SW480 (cell line): Measurements from ENCODE around the gene MPRIP.
"Not testable (repeated sequence)": the region's sequence is repeated elsewhere in the genome, so short reads cannot be mapped to it uniquely, and the experiment has no call there.

Source experiments
- DNase-seq: peaks from one replicate; pipeline ENCODE4 v3.0.0-alpha.2; 2016; ENCODE audit warnings: low spot score

The MPRIP gene

DNA sequence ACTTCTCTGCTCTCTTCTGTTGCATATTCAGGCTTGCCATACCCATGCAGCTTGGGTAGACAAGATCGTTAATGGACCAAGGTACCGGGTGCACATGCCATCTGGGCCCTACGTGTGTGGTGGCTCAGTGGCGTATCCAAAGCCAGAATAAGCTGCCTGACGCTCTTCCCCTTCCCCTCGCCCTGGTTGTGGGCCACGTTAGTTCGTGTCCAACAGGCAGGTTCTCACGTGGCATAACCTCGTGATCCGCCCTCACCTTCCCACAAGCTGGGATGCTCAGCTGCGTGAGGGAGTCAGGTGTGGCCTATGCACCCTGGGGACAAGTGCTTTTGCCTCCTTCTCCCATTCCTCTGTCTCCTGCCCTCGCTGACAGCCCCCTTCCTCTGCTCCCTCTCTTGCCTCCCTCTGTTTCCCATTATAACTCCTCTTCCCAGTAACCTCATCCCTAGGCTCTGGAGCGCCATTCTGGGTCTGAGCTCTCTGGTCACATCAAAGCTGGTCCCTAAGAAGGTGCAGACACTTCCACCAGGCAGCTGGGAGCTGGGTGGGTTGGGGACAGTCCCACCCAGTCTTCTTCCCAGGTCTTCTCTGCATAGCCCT, 86.3 kb downstream of the MPRIP start:
- no peak for DNase-seq

DNA sequence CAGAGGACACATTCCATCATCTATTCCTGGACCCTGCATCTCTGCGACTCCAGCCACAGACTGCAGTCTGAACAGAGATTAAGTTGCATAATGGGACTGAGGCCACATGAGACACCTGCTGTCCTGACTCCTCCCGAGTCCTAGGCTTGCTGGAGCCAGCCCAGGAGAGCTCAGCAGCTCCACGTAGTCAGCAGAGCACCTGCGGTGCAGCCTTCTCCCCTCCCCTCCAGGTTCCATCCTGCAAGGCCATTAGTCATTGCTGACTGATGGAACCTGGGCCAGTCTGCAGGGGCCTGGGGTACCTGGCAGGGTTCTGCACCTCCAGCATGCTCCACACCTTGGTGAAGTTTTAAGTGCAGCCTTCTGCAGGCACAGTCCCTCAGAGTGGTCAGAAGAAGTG, 87.2 kb downstream of the MPRIP start:
- no peak for DNase-seq

DNA sequence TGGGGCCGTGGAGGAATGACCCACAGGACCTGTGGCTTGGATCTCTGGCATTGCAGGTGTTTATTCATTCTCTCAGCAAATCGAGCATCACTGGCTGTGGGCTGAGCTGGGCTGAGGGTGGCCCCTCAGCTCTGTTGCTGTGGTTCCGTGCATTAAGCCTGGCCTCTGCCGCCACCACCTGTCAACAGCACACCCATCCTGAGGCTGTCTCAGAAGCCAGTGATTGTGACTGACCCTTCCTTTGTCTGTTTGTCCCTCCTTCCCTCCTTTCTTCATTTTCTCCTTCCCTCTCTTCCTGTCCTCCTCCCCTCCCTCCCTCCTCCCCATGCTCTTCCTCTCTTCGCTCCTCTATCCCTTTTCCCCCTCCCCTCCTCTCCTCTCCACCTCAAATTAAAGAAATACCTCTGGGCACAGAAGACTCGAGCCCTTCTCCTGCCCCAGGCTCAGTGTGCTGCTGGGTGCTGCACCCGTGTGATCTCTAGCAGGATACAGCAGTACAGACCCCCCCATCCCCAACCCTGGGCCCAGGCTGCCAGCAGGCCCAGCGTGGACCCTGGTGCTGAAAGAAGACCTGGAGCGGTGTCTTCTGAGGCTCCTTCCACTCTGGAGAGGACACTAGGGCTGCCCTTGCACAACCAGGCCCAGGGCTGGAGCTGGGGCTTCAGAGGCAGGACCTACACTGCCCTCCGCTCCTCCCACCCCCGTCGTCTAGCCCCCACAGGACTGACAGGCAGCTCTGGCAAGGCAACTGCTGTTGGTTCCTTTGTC, 88.0 kb downstream of the MPRIP start:
- no peak for DNase-seq

DNA sequence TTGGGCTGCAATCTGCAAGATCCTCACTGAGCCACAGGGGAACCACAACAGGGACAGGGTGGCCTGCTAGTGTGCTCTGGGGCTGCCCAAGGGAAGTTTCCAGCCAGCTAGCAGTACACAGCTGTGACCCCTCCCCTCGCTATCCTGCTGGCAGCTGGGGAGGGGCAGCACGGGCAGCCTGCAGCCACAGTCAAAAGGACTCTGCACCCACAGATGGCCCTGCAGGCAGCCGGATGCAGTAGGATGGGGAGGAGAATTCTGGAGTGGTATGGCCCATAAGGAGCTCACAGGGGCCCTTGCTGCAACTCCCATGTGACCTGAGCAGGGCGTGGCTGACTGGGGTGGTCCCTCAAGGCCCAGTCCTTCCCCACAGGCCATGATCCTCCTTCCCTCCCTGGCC, 89.6 kb downstream of the MPRIP start:
- DNase-seq, result no peak

DNA sequence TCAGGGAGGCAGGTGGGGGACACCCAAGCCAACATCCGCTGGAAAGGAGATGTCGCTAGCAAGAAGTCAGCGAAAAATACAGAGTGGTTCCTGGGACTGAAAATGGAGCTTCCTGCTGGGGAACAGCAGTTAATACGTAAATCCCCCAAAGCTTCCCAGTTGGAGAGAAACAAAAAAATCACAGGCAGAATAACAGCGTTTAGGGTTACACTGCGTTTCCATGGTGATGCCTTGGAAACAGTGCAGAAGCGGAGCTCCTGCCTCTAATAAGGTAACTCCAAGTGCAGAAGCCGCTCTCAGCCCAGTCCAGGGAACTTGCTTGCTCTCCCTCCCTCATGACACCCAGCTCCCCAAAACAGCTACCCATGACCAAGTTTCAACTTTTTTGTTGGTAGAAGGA, 90.5 kb downstream of the MPRIP start:
- no peak for DNase-seq

DNA sequence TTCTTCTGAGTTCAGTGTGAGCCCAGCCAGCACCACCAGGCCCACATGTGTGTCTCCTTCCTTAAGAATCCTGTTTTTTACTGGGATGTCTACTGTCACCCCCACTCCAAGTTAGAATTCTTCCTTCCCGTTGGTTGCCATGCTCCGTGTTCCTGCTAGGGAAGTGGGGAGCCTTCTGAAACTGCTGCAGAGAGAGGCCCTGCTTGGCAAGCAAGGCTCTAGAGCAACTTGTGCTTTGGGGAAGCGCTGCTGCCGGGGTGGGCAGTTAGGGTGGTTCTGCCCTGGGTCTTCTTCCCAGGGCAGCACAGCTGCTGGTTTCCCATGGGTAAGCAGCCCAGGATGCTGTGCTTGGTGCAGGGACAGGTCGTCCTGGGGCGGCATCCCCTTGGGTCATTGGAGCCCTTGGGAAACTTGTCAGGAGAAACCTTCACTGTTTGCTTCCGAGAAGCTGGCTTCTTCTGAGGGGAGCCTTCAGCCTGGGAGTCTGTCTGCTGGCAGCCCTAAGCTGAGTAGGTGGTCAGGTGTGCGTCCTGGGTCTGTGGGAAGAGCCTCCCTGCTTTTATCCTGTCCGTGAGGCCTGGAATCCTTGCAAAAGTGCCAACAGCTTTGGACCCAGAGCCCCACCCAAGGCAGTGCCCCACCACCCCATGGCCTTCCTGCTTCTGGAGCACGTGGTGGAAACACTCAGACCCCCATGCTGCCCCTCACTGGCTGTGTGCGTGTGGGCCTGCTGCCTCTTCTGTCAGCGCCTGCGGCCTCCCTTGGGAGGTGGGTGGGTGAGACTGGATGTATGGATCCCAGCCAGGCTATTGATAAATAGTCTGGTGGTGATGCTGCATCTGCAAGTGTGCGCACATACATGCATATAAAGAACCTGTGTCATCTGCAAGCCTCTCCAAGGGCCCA, 92.0 kb downstream of the MPRIP start:
- DNase-seq, result no peak

DNA sequence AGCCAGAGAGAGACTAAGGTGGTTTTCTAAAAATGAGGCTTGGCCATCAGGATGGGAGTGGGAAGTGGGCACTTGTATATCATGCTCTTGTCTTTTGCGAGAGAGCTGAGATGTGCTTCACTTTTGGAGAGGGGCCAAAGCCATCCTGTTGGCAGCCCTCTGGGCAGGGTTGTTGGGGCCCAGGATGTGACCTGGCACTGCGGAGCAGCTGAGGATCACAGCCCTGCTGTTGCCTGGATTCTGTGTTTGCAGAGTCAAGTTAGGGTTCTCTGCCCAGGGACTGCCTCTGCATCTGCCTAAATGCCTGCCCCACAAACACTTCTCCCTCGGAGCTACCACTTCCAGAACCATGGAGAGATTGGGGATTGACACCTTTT, 92.7 kb downstream of the MPRIP start:
- no peak for DNase-seq

DNA sequence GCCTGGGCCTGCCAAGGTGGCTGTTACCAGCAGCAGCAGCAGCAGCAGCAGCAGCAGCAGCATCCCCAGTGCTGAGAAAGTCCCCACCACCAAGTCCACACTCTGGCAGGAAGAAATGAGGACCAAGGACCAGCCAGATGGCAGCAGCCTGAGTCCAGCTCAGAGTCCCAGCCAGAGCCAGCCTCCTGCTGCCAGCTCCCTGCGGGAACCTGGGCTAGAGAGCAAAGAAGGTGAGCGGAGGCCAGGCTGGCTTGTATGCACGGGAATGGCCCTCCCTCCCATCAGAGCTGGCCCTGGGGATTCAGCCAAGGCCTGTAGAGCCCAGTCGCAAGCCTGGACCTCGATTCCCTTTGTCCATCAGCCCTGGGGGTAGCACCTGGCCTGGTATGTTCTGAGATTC, 94.0 kb downstream of the MPRIP start:
- DNase-seq, result not testable (repeated sequence)

DNA sequence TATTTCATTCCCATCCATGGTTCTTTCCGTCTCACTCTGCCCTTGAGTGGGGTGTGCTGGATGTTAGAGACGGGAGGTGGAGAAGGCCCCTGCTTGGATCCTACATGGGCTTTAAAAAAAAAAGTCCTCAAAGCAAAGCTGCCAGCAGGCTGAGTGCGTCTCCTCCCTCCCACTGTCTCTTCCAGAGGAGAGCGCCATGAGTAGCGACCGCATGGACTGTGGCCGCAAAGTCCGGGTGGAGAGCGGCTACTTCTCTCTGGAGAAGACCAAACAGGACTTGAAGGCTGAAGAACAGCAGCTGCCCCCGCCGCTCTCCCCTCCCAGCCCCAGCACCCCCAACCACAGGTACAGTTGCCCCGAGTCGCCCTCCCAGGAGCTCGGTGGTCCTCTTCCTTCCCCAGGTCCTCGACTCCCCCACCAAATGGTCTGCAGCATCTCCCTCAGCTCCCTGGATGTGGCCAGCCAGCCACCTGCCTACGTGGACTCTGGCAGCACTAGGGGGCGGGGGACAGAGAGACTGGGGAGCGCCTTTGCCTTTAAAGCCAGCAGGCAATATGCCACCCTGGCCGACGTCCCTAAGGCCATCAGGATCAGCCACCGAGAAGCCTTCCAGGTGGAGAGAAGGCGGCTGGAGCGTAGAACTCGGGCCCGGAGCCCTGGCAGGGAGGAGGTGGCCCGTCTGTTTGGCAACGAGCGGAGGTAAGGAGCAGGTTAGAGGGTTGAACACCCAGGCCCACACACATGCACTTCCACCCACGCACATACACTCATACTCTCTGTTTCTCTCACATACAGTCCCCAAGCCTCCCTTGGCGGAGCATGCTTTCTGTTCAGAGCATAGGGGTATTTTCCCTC, 95.7 kb downstream of the MPRIP start:
- no peak for DNase-seq

DNA sequence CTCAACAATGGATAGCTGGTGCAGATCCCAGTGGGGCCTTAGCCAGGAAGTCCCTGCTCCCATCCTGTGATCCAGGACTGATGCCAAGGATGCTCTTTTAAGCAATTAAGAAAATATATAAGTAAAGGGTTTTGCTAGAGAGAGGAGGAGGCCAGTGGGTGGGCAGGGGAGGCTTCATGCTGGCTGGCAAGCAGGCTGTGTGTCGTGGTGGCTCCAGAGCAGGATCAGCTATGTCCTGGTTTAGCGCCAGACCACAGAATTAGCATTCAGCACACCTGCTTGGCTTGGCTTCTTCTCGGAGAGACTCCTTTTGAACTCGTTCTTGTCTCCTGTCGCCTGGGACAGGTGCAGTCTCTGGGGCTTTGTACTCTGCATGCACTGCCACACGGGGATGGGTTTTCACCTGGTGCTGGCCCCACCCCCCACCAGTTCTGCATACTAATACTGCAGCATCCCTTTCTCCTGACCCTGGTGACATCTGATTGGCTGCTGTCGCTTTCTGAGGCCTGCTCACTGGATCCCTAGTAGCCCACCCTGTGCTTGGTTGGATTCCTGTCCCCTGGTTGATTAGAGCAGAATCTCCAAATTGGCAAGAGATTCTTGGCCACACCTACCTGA, 97.8 kb downstream of the MPRIP start:
- DNase-seq, result peak; percentile 46

DNA sequence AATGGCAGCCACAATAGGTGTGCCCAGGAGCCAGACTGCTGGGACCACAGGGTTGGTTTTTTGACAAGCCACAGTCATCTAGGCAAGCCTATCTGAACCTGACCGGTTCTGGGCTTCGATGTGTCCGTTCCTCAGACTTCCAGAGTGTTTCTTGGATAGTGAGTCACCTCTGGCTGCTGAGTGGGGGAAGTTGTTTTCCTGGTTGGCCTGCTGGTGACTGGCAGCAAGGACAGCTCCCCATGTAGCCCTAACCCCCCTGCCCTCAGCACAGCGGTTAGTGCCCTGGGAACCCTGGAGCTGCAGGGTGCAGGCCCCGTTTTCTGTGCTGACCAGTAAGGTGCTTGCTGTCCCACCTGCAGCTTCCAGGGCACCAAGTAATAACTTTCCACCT, 98.3 kb downstream of the MPRIP start:
- DNase-seq, result no peak

DNA sequence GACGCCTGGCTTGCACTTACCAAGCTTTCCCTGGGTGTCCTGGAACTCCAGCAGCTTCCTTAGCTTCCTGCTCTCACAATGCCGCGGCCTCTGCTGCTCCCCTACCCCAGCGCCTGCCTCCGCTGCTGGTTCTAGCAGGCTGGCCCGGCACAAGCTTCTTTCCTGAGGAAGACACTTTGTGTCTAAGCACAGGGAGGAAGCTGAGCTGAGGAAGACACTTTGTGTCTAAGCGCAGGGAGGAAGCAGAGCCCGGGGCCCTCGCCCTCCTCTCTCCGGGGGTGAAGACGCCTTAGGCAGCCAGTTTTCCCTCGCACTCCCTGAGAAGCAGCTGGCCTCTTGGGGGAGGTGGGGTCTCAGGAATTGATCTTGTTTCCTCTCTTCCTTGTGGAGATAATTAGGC, 99.0 kb downstream of the MPRIP start:
- DNase-seq, result no peak

DNA sequence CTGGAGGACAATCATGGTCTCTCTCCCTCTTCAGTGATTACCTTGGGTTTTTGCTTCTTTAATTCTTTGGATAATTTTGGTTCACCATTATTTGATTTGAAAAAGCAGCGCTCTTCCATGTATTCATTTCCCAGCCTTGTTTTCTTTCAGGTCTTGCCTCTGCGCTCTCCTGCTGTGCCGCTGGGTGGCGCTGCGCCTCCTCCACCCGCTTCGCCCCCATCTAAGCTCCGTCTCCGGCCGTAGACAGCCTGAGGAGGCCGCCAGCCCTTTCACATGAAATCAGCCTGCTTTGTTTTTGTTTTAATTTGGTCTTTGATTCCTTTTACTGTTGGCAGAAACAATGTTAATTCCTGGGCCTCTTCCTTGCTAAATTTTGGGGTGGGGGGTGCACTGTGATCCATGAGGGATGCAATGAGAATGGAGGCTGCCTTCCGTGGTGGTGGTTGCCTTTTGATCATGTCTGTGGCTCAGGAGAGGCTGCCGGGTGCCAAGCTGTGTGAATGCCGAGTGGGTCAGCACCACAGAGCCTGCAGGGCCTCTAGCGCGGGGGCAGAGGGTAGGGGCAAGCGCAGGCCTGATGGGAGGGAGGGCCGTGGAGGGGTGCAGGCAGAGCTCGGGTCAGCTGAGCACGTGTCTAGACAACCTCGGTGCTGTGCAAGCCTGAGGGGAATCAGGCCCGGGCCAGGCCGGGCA, 99.7 kb downstream of the MPRIP start:
- DNase-seq, result no peak

DNA sequence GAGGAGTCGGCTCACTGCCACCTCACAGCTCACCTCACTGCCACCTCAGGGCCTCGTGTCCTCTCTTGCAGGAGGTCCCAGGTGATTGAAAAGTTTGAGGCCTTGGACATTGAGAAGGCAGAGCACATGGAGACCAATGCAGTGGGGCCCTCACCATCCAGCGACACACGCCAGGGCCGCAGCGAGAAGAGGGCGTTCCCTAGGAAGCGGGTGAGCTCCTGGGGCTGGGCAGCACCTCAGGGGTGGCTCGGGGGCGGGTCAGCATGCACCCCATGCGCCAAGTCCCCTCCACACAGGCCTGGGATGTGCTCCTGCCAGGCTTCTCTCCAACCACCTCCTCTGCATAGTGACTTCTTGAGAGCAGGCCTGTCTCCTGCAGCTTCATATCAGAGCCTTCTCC, 100.3 kb downstream of the MPRIP start:
- DNase-seq, result no peak

DNA sequence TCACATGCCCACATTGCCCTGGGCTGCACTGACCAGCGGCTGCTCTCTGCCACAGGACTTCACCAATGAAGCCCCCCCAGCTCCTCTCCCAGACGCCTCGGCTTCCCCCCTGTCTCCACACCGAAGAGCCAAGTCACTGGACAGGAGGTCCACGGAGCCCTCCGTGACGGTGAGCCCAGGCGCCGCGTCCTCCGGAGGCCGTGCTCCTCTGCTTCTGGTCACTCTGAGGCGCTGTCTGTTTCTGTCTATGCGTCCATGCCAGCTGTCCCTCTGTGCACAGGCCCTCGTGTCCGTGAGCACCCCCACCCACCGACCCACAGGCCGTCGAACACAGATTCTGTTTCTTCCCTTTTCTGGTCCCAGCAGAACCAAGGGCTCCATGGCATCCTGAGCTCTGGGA, 101.2 kb downstream of the MPRIP start:
- no peak for DNase-seq

DNA sequence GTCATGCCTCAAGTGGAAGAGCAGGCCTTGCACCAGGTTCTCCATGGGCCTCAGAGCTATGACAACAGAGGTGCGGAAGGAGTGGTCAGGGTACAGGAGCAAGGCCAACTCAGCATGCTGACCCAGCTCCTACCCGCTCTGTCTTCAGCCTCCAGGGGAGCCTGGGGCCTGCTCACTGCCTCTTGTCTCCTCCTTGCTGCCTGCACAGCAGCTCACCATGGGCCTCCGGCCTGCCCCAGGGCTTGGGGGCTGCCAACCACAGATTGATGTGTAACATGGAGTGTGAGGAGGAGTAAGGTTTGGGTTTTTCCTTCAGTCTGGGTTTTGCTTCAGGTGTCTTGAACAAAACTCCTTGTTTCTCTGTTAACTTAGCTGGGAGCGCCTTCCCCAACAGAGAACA, 101.8 kb downstream of the MPRIP start:
- DNase-seq, result no peak

DNA sequence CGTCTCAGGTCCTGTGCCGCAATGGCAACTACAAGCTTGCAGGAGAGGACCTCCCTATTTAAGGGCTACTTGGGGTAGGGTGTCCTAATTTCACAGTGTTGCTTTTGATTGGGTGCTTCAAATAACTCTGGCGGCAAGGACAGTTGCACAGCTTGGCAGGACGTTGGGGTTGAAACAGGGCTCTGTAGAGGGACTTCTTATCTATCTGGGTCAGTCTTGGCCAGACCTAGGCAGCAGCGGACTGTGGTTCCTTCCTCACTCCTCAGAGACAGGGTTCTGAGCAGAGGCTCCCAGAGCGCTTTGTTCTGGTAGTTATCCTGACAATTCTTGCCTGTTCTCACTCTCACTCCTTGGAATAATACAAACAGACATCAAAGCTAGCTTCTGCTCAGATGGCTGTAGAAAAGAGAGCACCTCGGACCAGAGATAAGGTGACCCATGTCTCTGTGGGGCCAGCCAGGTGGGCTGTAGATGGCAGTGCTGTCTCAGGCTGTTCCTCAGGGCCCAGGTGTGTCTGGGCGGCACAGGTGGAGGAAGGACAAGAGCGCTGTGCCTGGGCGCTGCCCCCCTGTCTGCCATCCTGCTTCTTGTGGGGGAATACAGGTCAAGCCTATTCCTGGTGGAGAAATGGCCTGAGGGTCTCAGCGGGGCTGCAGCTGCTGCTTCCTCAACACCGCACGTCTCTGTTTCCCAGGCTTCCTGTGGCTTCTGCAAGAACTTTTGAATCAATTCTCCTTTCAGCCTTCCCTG, 102.8 kb downstream of the MPRIP start:
- DNase-seq, result no peak

DNA sequence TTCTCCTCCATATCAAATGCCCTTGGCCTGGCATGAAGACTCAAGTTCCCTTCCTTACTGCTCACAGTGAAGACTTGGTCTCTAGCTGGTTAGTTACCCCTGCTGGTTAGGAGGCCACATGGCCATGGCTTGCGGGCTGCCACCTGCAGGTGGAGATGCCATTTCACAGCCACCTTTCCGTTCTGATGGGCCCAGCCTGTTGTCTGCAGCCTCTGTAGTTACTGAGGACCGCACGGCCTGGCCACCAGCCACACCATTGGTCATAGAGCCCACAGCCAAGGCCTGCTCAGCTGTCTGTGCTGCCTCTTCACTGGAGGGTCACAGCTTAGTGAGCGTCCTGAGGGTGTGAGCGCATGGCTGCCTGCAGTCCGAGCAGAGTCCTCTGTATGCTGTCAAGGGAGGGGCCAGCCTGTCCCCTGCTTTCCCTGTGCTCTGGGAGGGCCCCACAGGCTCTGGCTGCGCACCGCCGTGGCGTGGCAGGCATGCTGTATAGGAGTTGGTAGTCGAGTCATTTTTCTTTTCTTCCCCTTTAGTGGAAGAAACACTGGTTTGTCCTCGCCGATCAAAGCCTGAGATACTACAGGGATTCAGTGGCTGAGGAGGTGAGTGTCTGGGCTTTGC, 104.6 kb downstream of the MPRIP start:
- peak; percentile 17 for DNase-seq

DNA sequence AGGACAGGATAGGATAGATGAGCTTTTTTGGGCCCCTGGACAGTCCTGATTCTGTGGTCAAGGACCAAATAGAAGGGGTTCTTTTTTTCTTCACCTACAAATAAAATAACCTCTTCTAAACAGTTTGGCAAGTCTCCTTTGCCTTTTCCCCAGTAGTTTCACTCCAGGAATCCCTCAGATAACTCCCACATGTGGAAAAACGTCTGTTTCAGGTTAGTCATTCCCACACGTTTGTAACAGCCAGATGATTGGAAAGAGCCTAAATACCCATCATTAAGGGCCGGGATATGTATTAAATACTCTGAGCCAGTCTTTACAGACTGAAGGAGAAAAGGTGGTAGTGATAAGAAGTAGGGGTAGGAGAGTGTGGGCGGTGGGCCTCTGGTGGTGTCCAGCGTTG, 105.6 kb downstream of the MPRIP start:
- no peak for DNase-seq
